ENCODE data around the gene CHCHD4.

CHCHD4 gene

DNA sequence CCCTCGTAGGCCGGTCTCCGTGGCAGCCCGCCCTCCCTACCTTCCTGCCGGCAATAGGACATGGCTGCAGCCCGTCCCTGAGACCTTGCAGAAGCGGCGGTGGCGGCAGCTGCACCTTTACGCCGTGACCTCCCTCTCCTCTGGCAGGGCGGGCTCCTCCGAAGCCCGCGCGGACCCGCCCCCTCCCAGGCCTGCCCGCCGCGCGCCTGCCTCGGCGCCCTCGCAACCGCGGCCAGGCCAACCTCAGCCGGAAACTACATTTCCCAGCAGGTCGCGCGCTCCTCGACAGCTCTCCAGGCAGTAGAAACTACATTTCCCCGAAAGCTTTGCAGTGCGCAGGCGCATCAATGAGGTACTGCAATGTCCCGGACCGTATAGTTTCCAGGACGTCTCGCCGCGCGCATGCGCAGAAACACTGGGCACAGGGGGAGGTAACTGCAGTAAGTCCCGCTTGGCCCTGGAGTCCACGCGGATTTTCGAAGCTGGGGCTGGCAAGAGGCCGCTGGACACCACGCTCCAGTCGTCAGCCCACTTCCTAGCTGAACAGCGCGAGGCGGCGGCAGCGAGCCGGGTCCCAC, at the start of gene CHCHD4, which contains the start of gene TMEM43:
TSS of gene CHCHD4 (minus strand) at position 256 of the 578 bp plus-strand sequence. CDS start at position 62, 194 bp downstream.
TSS of gene TMEM43 (plus strand) at position 438 of the 578 bp plus-strand sequence. CDS start 142 bp downstream, outside the sequence.
- DNase-seq: peak; percentile 97

DNA sequence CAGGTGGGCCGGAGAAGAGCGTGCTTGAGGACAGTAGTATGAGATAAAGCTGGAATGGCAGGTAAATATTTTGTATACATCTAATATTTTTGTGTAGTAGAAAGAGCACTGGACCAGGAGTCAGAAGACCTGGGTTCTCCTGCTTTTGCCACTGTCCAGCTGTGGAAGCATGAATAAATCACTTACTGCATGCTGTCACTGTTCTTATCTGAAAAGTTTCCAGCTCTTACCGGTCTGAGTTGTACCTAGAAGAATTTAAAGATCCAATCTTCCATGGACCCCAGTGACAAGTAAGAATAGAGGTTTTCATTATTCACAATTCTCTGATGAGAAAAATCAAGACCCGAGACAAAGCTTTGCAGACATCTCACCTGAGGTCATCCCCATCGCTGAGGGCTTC, 47.8 kb upstream of the CHCHD4 start:
- DNase-seq: no peak

DNA sequence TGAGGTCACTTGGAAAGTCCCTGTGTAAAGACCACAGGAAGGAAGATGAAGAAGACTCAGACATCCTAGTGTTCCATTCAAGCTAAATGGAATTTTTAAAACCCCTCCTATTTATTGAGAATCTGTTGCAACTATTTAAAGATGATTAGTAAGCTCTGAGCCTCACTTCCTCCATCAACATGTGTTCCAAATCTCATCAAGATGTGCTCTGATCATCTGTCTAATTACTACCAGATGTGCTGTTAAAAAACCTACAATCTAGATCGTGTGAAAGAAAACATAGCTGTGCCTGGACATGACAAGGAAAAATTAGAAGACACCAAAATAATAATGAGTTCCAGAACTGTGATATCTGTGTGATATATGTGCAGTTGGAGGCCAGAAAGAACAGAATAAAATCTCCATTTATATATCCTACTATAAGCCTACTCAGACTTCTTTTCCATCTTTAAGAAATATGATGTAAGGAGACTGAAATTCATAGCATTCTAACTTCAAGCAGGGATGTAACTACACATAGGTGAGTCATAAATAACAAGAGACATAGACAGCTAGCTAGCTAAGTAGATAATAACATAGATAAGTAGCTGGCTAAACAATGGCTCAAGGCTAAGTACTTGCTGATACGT, 46.0 kb upstream of the CHCHD4 start:
- DNase-seq: no peak

DNA sequence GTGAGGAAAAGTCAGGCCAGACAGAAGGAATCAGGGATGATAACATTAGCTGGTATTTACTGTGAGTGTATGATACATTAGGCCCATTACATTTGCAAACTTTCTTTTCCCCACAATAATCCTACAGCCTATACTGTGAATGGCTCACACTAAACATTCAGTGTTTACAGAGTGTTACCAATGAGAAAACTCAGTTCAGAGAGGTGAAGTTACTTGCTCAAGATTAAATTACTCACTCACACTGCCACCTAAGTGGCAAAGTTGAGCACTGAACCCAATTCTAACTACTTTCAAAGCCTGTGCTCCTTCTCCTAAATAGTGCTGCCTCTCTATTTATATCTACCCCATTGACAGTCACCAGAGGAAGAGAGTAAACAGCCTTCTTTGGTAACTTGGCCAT, 45.2 kb upstream of the CHCHD4 start:
- no peak for DNase-seq

DNA sequence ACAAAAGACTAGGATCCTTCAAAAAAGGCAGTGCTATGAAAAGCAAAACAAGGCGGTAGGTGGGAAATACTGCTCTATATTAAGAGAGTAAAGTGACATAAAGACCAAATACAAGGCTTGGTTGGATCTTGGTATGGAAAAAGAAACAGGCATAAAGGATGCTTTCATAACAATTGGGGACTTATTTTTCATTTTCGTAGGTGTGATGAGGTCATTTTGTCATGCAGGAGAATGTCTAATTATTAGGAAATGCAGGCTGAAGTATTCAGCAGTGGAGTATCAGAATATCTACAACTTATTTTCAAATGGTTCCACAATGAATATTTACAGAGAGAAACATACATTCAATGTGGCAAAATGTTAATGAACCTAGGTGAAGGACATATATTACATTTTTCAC, 44.8 kb upstream of the CHCHD4 start:
- DNase-seq: no peak

DNA sequence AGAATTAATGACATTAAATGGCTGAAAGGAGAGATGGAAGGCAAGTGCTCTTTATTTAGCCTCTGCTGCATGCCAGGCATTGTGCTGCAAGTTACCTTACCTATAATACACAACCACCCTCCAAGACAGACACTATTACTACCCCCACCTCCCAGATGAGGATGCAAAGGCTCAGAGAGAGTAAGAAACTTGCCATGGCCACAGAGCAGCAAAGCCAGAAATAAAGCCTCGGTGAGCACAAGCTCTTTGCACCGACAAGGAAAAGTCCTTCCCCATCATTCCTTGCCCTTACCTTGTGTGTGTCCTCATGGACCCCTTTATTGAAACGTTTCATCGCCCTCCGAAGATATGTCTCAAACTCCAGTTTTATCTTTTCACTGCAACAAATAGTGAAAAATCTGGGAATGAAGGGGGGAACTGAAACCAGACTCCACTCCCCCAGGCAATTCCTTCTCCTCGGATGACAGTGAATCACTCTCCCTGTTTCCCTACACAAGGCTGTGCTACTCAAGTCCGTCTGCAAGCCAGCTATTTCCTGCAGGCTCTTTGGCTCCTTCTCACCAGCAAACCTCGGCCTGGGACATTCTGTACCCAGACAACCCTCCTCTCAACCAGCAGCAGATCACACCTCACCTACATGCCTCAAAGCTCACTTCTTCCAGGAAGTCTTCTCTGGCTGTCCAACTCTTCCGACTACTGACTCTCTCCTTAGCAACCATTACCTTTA, 42.4 kb upstream of the CHCHD4 start:
- no peak for DNase-seq

DNA sequence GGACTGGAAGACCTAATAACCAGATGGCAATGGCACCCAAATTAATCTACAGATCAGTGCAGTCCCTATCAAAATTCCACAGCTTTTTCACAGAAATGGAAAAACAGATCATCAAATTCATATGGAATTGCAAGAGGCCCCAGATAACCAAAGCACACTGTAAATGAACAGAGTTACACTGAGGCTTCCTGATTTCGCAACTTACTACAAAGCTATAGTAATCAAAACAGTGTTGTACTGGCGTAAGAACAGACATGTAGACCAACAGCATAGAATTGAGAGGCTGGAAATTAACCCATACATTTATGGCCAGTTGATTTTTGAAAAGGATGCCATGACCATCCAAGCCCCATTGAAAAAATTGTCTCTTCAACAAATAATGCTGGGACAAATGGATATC, 37.5 kb upstream of the CHCHD4 start:
- DNase-seq: no peak

DNA sequence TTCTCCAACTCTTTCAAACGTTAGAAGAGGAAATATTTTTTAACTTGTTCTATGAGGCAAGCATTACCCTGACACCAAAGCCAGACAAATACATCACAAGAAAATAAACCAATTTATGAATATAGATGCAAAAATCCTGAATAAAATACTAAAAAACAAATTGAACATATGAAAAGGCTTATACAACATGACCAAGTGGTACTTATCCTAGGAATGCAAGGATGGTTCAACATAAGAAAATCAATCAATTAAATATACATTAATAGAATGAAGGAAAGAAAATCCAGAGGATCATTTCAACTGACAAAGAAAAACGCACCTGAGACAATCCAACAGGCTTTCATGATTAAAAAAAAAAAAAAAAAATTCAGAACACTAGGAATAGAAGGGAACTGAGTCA, 36.6 kb upstream of the CHCHD4 start:
- no peak for DNase-seq

DNA sequence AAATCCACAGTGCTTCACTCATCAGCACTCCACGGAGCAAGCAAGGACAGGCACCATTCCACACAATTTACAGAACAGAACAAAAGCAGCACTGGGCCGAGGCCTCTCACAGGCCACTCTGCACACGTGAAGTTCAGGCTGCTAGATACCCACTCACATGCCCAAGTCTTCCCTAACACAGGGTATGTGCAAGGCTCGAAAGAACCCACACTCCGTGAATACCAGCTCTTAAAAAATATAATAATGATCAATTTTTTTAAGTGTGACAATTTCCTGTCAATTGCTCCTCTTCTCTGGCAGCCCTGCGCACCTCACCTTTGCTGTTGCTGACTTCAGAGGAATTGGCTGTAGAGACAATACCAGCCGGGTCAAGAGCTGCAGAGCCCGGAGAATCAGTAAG, 34.8 kb upstream of the CHCHD4 start:
- no peak for DNase-seq

DNA sequence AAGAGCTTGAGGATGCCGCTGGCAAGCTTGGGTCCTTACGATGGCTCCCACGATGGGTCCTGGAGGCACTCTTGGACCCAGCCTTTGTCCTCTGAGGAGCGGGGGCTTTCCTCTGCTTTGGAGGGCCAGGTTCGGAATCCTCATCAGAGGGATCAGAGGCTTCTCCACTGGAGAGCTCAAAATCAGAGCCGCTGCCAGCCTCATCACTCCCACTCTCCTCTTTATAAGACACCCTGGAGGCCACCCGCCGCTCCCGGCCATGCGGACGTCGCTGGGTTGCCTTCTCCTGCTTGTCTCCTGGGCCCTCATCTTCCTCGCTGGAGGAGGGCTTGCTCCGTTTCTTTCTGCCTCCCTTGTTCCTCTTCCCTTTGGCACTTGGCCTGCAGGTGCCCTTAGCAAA, 33.7 kb upstream of the CHCHD4 start:
- no peak for DNase-seq

DNA sequence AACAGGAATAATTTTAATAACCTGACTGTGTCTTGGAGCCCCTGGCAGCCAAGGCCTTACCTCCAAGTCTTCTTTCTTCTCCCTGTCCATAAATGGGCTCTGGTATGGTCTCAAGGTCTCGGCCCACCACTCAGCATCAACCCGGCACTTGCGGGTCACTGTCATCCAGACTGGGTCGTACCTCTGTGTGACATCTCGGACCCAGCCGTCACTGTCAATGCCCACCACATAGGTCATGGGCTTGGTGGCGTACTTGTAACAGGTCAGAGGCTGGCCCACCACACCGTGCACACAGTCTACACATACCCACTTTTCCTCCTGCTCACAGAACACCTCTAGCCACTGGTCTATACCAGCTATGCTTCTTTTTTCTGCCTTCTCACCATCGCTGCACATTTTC, 33.3 kb upstream of the CHCHD4 start:
- DNase-seq: no peak

DNA sequence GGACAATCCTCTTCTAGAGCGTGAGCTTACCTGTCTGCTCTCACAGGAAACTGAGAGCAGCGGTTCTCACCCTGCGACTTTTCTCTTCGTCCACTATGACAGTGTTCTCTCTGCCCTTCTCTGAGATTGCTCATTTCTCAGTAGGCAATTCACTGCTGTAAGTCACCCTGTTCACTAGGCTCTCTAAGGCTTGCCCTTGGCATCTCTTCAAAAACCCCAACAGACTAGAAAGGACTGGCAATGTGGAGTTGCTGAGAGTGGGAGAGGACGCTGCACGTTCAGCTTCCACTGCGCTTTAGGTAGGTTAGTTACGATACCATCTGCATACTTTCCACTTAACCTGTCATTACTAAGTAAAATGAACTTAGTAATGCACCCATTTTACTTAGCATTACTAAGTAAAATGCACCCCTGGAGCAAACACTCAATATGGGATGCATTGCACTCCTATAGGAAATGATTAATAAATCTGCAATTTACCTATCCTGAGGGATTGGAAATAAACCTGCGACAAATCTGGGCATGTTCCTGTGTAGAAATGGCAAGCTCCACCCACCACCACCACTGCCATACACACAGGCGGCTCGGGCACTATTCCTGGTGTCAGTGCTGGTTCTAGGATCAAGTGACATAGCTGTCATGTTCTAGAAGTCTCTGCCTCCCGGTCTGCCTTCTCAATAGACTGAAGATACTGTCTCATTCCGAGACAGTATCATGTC, 32.3 kb upstream of the CHCHD4 start:
- DNase-seq: no peak

DNA sequence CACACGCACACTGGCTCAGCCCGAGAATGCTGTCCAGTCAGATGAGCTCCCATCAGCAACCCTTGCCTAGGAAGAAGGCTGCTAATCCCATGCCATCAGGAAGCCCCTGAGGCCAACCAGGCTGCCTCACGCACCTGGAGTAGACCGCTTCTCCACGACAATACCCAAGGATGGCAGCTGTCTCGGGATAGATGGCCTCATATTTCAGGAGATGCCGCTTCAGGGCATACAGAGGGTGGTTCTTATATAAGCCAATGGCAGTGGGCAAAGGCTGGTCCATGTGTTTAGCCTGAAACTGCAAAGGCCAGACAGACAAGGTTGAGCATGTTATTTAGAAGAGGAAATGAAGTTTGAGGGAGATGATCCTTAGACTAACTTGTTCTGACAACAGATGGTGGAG, 31.5 kb upstream of the CHCHD4 start:
- DNase-seq: no peak

DNA sequence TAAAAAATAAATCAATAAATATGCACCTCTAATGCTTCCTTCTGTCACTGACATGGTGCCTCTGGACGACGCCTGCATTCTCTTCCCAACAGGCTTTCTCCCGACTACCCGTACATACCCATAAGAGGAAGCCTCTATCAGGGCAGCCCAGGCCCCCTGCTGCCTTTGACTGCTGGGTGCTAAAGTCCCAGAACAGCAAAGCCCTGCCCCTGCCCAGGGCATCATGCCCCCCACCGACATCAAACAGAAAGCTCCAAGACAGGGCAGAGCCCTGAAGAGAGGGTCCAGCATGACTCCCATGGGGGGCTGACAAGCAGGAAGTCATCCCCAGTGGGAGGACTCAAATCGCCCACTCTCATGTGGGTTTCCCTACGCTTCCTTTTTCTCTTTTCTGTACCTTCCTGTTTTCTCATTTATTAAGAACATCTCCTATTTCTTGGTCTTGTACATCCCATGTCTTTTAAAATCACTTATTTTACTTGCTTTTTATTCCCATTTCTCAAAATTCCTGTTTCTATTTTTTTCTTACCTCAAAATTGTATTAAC, 30.3 kb upstream of the CHCHD4 start:
- DNase-seq: no peak

DNA sequence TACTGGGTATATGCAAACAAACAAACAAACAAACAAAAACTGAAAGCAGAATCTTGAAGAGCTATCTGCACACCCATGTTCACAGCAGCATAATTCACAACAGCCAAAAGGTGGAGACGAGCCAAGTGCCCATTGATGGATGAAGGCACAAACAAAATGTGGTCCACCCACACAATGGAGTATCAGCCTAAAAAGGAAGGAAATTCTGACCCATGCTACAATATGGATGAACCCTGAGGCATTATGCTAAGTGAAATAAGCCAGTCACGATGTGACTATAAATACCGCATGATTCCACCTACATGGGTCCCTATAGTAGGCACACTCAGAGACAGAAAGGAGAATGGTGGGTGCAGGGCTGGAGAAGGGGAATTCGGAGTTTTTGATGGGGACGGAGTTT, 29.6 kb upstream of the CHCHD4 start:
- DNase-seq: no peak

DNA sequence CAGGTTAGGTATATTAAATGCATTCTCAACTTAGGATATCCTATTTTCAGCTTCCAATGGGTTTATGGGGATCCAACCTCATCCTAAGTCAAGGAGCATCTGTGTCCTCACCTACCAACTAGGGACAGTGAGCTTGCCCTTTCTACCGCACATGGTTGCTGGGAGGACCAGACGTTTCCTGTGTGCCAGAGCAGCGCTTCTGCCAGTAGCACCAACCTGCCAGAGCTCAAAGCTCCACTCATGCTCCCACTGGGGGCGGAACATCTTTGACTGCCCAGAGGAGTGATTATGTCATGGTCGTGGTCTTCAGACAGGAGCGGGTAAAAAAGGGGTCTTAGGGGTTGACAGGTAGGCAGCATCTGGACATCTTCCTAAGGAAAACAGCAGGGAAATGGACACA, 29.0 kb upstream of the CHCHD4 start:
- DNase-seq: no peak

DNA sequence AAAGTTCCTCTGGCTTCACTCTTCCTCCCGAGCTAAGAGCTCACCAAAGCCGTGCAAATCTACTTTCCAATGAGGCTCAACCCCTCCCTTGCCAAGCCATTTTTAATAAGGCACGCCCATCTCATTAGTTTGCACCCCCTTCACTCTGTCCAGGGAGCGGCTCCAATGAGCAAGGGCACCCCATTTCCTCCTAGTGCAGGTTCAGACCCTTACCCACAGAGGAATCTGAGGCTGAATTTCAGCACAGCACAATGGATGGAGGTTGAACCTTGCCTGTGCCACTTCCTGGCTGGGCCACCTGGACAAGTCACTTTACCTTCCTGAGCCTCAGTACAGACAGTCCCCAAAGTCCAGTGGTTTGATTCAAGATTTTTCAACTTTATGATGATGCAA, 28.3 kb upstream of the CHCHD4 start:
- no peak for DNase-seq

DNA sequence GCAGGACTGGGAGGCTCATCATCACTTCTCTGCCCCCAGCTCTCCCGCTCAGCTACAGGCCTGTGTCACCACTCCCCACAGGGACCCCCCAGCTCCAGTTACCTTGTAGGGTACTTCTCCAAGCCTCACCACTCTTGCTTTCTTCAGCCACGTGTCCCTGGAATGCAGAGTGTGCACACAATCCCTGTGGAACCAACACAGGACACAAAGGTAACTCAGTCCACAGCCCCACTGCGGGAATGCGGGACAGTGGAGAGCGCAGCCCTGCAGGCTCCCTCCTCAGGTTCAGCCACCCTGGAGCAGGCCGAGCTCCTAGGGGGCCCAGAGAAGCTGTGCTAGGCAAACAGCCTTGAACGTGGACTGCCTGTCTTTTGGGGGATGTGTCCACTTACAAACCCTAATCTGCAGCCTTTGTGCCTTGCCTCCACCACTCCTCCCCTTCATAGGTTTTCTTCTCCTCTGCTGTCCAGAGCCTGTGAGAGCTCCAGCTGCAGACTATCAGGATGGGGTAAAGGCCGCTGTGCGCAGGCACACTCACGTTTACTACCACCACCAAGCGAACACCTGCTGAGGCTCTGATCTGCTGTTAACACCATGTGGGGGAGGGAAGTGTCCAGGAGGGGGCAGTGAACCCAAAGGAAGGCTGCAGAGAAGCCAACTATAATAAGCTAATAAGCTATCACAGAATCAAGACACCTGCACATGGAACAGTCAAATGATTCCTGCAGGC, 27.7 kb upstream of the CHCHD4 start:
- no peak for DNase-seq

DNA sequence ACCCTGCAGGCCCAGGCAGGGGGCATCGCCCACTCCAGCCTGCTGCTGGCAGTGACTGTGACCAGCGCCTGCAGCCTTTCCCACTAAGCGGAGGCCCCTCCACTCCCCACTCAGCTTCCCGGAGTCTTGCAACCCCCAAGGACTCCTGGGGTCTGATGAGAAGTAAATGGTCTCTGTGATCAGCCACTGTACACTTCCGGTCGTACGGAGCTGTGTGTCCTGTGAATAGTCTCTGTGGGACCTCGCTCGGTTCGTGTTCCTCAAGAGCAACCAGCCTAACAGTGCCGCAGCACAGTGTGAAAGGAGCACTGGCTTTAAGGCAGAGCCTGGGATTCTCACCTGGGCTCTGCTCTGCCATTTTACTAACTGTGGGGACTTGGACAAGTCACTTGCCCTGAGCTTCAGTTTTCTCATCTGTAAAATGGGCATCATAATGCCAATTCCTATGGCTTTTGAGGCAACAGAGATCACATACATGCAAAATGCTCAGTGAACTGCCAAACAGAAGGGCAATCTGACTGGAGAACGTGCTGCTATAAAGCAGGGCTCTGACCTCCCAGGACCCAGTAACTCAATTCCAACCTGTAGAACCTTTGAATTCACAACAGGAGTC, 26.9 kb upstream of the CHCHD4 start:
- DNase-seq: no peak

DNA sequence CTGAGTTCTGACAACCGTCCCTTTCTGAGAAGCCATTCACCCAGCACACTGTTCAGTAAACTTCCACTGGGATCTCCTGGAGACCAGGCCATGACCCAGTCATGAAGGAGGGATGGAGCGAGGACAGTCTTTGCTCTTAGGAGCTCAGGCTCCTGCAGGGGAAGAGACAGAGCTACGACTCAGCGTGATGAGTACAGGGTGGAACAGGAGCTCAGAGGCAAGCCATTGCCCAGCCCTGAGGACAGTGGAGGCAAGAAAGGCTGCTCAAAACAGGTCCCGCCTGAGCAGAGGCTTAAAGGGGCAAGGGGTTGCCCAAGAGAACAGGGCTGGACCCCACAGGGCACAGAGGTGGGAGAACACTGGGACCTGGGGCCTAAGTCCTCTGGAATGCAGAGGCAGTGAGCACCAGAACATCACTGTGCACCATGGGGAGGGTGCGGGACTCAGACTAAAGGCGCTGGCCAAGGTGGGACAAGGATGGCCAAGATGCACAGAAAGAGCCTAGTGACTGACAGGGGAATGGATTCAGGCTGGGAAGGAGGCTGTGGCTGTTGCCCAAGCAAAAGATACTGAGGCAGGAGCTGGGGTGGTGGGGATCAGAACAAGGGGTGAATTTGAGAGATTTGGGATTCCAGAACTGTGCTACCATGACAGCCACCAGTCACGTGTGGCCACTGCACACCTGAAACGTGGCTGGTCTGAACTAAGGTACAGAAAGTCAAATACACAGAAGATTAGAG, 26.0 kb upstream of the CHCHD4 start:
- no peak for DNase-seq

DNA sequence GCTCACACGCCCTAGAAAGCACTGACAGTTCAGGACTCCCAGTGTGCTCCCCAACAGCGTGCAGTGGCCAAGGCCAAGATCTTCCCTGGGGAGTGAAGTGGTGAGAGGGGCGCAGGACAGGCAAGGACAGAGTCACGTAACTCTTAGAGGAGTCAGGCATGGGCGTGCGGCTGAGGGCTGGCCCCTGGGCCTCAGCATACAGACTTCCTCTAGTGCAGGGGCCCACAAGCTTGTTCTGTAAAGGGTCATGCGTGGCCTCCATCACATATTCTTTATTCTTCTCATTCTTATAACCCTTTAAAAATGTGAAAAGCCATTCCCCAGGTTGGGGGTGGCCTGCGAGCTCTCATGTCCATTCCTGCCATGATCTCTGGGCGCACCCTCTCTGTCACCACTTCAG, 25.4 kb upstream of the CHCHD4 start:
- DNase-seq: no peak
